GM18858 (cell line): Measurements from ENCODE around the gene PCDH11X.
"Not testable (repeated sequence)": the region's sequence is repeated elsewhere in the genome, so short reads cannot be mapped to it uniquely, and the experiment has no call there.

Experiments
- ATAC-seq: cut with Tn5 transposase; IDR thresholded peaks from one replicate; pipeline ENCODE4 v1.9.1; 2021; ENCODE audit not compliant: unreplicated experiment

PCDH11X gene, protein sequence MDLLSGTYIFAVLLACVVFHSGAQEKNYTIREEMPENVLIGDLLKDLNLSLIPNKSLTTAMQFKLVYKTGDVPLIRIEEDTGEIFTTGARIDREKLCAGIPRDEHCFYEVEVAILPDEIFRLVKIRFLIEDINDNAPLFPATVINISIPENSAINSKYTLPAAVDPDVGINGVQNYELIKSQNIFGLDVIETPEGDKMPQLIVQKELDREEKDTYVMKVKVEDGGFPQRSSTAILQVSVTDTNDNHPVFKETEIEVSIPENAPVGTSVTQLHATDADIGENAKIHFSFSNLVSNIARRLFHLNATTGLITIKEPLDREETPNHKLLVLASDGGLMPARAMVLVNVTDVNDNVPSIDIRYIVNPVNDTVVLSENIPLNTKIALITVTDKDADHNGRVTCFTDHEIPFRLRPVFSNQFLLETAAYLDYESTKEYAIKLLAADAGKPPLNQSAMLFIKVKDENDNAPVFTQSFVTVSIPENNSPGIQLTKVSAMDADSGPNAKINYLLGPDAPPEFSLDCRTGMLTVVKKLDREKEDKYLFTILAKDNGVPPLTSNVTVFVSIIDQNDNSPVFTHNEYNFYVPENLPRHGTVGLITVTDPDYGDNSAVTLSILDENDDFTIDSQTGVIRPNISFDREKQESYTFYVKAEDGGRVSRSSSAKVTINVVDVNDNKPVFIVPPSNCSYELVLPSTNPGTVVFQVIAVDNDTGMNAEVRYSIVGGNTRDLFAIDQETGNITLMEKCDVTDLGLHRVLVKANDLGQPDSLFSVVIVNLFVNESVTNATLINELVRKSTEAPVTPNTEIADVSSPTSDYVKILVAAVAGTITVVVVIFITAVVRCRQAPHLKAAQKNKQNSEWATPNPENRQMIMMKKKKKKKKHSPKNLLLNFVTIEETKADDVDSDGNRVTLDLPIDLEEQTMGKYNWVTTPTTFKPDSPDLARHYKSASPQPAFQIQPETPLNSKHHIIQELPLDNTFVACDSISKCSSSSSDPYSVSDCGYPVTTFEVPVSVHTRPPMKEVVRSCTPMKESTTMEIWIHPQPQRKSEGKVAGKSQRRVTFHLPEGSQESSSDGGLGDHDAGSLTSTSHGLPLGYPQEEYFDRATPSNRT (N-terminal part only)

DNA sequence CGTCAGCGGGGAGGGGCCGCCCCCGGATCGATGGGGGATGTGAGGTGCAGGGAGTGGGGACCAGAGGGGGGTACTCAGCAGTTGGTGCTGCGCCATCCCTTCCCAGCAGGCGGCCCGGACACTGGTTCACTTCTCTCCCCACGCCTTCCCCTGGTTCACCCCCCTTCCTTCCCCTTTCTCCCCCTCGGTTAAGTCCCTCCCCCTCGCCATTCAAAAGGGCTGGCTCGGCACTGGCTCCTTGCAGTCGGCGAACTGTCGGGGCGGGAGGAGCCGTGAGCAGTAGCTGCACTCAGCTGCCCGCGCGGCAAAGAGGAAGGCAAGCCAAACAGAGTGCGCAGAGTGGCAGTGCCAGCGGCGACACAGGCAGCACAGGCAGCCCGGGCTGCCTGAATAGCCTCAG is at the start of gene PCDH11X:
PCDH11X (plus strand) TSS at position 241 of the 400 bp plus-strand sequence. CDS start 56,130 bp downstream, outside the sequence.
- not testable (repeated sequence) for ATAC-seq

DNA sequence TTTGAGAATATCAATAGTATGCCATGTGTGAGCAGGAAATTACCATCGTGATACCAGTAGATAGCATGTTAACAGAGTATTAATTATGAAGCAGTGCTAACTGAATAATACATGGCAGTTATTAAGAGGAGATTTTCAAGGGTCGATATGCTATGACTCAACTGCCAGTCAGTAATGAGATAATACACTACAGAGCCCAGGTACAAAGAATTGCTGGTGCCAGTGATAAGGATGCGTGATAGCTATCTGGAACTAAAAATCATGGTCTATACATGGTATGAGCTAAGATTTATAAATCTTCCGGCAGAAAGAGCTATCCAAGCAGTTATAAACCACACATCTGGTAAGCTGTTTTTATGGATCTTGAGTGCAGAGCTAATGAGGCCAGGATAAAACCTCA is 31.7 kb upstream of the PCDH11X start:
- ATAC-seq = not testable (repeated sequence)

DNA sequence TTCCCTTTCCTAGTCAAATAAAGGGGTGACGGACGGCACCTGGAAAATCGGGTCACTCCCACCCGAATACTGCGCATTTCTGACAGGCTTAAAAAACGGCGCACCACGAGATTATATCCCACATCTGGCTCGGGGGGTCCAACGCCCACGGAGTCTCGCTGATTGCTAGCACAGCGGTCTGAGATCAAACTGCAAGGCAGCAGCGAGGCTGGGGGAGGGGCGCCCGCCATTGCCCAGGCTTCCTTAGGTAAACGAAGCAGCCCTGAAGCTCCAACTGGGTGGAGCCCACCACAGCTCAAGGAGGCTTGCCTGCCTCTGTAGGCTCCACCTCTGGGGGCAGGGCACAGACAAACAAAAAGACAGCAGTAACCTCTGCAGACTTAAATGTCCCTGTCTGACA is 26.2 kb upstream of the PCDH11X start:
- not testable (repeated sequence) for ATAC-seq

DNA sequence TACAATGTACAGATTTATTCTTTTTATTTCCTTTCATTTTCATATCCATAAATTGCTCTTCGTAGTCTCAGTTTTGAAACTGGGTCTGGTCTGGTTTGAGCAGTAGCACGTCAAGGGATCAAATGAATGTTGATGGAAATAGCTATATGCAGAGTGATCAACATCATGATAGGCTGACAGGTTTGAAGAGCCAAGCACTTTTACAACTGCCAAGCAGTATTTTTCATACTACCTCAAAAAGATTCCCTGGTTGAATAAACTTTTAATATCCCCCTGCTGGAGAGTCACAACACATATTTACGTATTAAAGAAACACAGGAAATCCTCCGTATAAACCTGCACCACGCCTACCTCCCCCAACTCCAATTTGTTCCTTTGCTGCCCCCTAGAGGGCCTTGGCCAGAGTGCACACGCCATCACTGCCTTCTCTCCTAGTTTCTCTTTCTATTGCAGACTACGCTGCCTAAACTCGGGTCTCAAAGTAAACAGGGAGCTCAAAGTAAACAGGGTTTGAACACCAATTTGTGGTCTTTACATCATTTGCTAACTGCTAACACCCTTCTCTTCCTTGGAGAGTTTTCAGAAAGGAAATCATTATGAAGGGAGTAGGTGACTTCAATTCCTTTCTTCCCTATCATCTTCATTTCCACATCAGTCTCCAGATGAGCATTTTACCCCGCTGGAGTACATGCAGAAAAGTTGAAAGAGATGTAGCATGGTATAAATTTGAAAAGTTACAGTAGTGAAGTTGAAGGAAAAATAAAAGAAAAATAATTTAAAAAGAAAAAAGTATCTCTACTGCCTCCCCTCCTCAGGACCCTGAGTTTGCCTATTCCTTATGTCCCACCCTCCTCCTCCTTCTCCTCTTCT is 8.3 kb upstream of the PCDH11X start:
- ATAC-seq = peak; percentile 95

DNA sequence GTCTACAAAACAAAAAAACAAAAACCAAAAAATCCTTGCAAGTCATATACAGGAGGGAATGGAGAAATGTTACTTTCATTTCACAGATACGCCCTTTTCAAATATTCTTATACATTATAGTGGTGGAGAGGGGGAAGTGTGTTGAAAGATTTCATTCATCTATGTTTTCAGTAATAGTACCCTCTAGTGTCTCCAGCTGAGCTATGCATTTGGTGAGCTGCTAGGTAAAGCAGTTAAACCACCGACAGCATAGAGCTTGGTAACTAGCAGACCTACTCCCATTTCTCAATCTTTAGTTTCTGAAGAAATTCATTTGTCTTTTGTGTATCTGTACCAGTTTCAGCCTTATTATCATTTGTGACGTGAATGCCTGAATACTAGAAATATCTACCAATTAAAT is 5.2 kb upstream of the PCDH11X start:
- not testable (repeated sequence) for ATAC-seq

DNA sequence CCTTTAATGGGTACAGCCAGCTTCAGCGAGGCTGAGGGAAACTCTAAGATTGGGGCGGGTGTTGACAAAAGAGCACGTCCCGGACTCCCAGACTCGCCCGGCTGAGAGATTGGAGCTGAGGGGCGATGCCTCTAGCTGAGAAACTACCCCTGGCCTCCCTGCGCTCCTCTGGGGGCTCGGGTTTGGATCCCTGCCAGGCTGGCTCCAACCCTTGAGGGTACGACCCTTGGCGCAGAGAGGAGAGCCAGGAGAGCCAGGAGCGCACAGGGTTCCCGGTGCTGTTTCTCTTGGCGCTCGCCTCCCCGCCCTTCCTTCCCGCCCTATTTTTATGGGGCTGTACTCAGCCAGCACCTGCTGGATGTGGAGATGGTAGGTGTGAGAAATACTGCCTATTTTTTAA is 833 bp downstream of the PCDH11X start:
- ATAC-seq = not testable (repeated sequence)

DNA sequence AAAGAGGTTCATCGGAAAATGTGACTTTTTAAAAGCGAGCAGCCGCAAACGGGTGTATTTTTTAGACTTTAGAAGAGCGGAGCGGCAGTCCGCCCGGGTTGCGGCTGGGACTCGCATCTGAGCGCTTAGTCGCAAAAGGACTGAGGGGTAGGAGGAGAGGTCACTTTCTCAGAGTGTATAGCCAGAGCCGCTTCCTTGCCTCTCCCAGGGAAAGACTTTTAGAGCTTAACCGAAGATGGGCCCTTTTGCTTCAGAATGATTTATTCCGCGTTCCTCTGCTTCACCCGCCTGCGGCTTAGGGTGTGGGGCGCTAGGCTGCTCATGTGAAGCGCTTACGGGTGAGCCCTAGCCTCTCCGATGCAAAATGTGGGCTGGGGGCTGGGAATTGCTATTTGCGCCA is 1.5 kb downstream of the PCDH11X start:
- not testable (repeated sequence) for ATAC-seq

DNA sequence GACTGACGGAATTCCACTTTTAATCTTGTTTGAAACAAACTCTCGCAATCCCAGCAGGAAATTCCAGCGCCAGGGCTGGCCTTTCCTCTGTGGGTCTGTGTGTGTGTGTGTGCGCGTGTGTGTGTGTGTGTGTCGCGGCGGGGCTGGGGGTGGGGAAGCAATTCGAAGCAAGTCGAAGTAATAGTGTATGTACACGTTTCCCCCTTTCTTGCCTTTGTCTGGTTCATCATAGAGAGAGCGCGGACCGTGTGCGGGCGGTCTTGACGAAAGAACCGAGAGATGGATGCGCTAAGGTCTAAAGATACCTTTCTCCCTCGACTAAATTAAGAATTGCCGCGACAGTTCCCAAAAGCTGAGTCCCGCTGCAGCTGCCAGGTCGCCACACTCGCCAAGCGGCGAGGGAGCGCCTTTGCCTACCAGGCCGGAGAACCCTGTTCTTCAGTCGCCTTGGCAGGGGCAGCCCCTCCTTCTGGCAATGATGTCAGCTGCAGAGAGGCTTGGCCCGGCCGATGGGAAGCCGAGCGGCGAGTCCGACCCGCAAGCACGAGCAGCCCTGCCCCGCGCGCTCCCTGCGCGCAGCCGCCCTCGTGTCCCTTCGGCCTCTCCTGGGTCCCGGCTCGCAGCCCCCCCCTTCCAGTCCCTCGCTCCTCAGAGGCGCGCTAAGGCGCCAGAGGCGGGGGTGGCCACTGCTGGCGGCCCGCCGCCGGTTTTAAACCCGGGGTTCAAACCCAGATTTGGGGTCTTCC is 2.6 kb downstream of the PCDH11X start:
- not testable (repeated sequence) for ATAC-seq

DNA sequence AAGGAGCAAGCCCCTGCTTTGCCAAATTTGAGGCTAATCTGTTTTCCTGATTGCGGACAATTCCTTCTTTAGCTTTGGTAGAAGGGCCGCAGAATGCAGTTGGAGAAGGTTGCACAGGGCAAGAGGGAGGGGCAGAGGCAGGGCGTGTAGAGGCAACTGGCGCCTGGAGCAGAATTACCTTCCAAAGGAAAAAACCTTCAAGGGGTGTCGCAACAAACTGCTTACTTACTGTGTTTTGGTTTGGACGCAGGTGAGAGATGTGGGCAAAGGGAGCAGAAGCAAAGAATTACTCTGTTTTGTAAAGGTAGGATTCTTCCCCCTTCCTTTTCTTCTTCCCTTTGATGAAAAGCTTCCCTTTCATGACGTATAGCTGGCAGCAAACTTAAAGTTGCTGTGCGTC is 3.6 kb downstream of the PCDH11X start:
- not testable (repeated sequence) for ATAC-seq

DNA sequence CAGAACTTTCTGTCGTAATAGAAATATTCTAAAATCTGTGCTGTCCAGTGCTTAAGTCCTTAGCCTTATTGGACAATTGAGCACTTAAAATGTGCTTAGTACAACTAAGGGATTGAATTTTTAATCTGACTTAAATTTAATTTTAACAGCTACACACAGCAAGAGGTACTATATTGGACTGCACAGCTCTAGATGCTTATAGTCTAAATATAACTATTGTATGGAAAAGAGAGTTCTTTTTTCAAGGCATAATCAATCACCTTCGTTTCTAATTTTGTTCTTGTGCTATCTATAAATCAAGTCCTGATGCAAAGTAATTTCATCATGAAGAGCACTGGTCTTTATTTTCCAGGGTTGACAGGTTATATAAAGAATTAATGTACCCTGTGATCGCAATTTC is 38.4 kb downstream of the PCDH11X start:
- not testable (repeated sequence) for ATAC-seq

DNA sequence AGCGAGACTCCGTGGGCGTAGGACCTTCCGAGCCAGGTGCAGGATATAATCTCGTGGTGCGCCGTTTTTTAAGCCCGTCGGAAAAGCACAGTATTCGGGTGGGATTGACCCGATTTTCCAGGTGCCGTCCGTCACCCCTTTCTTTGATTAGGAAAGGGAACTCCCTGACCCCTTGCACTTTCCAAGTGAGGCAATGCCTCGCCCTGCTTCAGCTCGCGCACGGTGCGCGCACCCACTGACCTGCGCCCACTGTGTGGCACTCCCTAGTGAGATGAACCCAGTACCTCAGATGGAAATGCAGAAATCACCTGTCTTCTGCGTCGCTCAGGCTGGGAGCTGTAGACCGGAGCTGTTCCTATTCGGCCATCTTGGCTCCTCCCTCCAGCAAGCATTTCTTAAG is 46.1 kb downstream of the PCDH11X start:
- ATAC-seq = not testable (repeated sequence)
